Smooth muscle cell (in vitro differentiated cells): ENCODE measurements around the gene GOLGA8F. TPM values are rescaled to one million over a fixed set of nuclear protein-coding genes. Genes with fewer than 3 reads are reported as not detected.
"Not testable (repeated sequence)": the region's sequence is repeated elsewhere in the genome, so short reads cannot be mapped to it uniquely, and the experiment has no call there.

Source experiments
- DNase-seq: peaks from one replicate; lab custom pipeline; 2025; ENCODE audit not compliant: unreplicated experiment; lab: John Stamatoyannopoulos, UW
- H2AFZ ChIP-seq: fragments of 200-600 bp; sonication (generic); 2 replicates; pipeline ENCODE4 v1.6.0; 2016; ENCODE audit warnings: antibody characterized with exemption, low read depth, mild to moderate bottlenecking
- H3F3A ChIP-seq: fragments of 200-600 bp; sonication (generic); 2 replicates; pipeline ENCODE4 v1.6.0; 2017; ENCODE audit warnings: antibody characterized with exemption, low read depth
- H3K27ac ChIP-seq: fragments of 200-600 bp; sonication (generic); 2 replicates; pipeline ENCODE4 v1.5.1; 2016; ENCODE audit warnings: low read depth, mild to moderate bottlenecking
- H3K27me3 ChIP-seq: fragments of 200-600 bp; sonication (generic); 2 replicates; pipeline ENCODE4 v1.6.1; 2016; ENCODE audit warnings: low read depth, mild to moderate bottlenecking
- H3K36me3 ChIP-seq: fragments of 200-600 bp; sonication (generic); 2 replicates; pipeline ENCODE4 v1.5.1; 2016; ENCODE audit warnings: low read depth
- H3K4me1 ChIP-seq: fragments of 200-600 bp; sonication (generic); 2 replicates; pipeline ENCODE4 v1.5.1; 2016; ENCODE audit warnings: low read depth
- H3K4me2 ChIP-seq: fragments of 200-600 bp; sonication (generic); 2 replicates; pipeline ENCODE4 v1.6.0; 2016; ENCODE audit warnings: mild to moderate bottlenecking
- H3K4me3 ChIP-seq: fragments of 200-600 bp; sonication (generic); 2 replicates; pipeline ENCODE4 v1.5.1; 2016; ENCODE audit warnings: mild to moderate bottlenecking
- H3K79me2 ChIP-seq: fragments of 200-600 bp; sonication (generic); 2 replicates; pipeline ENCODE4 v1.6.0; 2016; ENCODE audit warnings: low read depth, mild to moderate bottlenecking
- H3K9ac ChIP-seq: fragments of 200-600 bp; sonication (generic); 2 replicates; pipeline ENCODE4 v1.6.0; 2016; ENCODE audit warnings: low read depth
- H3K9me3 ChIP-seq: fragments of 200-600 bp; sonication (generic); replicated peaks from 2 replicates; pipeline ENCODE4 v1.5.1; 2016; ENCODE audit warnings: low read depth
- H4K20me1 ChIP-seq: fragments of 200-600 bp; sonication (generic); 2 replicates; pipeline ENCODE4 v1.6.0; 2016; ENCODE audit warnings: low read depth
- WGBS: methylation state at CpG from one replicate; pipeline ENCODE4 v1.1.7; 2016; ENCODE audit warnings: low lambda C conversion rate; 5-methylcytosine and 5-hydroxymethylcytosine counted together
- polyA plus RNA-seq: library from polyadenylated mRNA; unstranded; fragments of >200 nt; fragmentation: Nextera tagmentation; extraction: Ambion mirVana; gene quantifications from 2 replicates; pipeline ENCODE4 v1.2.1, GENCODE V29; 2016
- total RNA-seq: library from RNA; depleted of rRNA; stranded (reverse); fragments of >200 nt; gene quantifications from 2 replicates; pipeline ENCODE4 v1.2.3, GENCODE V29; 2014

The GOLGA8F gene
- total RNA-seq (not detected in 2 replicates), polyA plus RNA-seq (not detected in 2 replicates)

- not testable (repeated sequence) for H3K27me3 ChIP-seq, H3K27ac ChIP-seq, H3K36me3 ChIP-seq, H3K4me2 ChIP-seq, H3F3A ChIP-seq, DNase-seq, H3K79me2 ChIP-seq, H2AFZ ChIP-seq, H3K9me3 ChIP-seq, H3K9ac ChIP-seq, H4K20me1 ChIP-seq, H3K4me1 ChIP-seq, H3K4me3 ChIP-seq
- WGBS, result no CpG with 5 or more reads among the region's 8 CpGs
Measured at GRCh38 chr15:28378364-28378763, at the start of gene GOLGA8F. Gene GOLGA8F (plus strand): TSS chr15:28378664. CDS start chr15:28378762, 98 bp downstream.

- not testable (repeated sequence) for H3K27me3 ChIP-seq, H3K36me3 ChIP-seq, H3K9me3 ChIP-seq, H3K4me3 ChIP-seq, H3K4me2 ChIP-seq, H3K79me2 ChIP-seq, H2AFZ ChIP-seq, H3F3A ChIP-seq, H3K27ac ChIP-seq, H4K20me1 ChIP-seq, DNase-seq, H3K4me1 ChIP-seq, H3K9ac ChIP-seq
- WGBS, result no CpG with 5 or more reads among the region's 7 CpGs
Measured at GRCh38 chr15:28357984-28358383, 20.5 kb upstream of the GOLGA8F start, which contains the start of gene GOLGA6L24. Gene GOLGA6L24 (minus strand): TSS chr15:28358084. CDS start chr15:28358023, 61 bp downstream.

GRCh38 chr15:28365502-28365901, 13.0 kb upstream of the GOLGA8F start:
- not testable (repeated sequence) for H3K9ac ChIP-seq, H4K20me1 ChIP-seq, H3K4me3 ChIP-seq, H3K4me1 ChIP-seq, H2AFZ ChIP-seq, H3K9me3 ChIP-seq, H3K27ac ChIP-seq, DNase-seq, H3K79me2 ChIP-seq, H3K36me3 ChIP-seq, H3K27me3 ChIP-seq, H3F3A ChIP-seq, H3K4me2 ChIP-seq
- WGBS, result 92% methylated on average over 7 of the region's 17 CpGs

GRCh38 chr15:28380053-28380452, 1.6 kb downstream of the GOLGA8F start:
- not testable (repeated sequence) for H3K27ac ChIP-seq

GRCh38 chr15:28396022-28396421, 17.6 kb downstream of the GOLGA8F start:
- H3K27ac ChIP-seq, H3K27me3 ChIP-seq, H3K9me3 ChIP-seq, H3K4me2 ChIP-seq, H3K4me1 ChIP-seq, H3K36me3 ChIP-seq, DNase-seq, H2AFZ ChIP-seq, H3F3A ChIP-seq, H3K9ac ChIP-seq, H4K20me1 ChIP-seq, H3K4me3 ChIP-seq, H3K79me2 ChIP-seq: not testable (repeated sequence)
- WGBS, result 91% methylated on average over 2 of the region's 11 CpGs

More at GRCh38 chr15:28380053-28380452, 1.6 kb downstream of the GOLGA8F start:
- not testable (repeated sequence) for H3K4me2 ChIP-seq, DNase-seq, H3K4me3 ChIP-seq, H3K27me3 ChIP-seq, H3K36me3 ChIP-seq, H3K9ac ChIP-seq, H3K9me3 ChIP-seq, H3K79me2 ChIP-seq, H3F3A ChIP-seq, H2AFZ ChIP-seq, H4K20me1 ChIP-seq, H3K4me1 ChIP-seq
- WGBS, result 30% methylated on average over 3 of the region's 3 CpGs

- DNase-seq, H3K4me1 ChIP-seq, H3F3A ChIP-seq, H3K9ac ChIP-seq, H4K20me1 ChIP-seq, H3K79me2 ChIP-seq, H3K27me3 ChIP-seq, H3K4me3 ChIP-seq, H3K4me2 ChIP-seq, H2AFZ ChIP-seq, H3K36me3 ChIP-seq, H3K27ac ChIP-seq, H3K9me3 ChIP-seq: not testable (repeated sequence)
- 20% methylated on average over 7 of the region's 64 CpGs for WGBS
Measured at GRCh38 chr15:28402774-28403435, 24.4 kb downstream of the GOLGA8F start.

GRCh38 chr15:28420470-28420869, 42.0 kb downstream of the GOLGA8F start:
- DNase-seq, H3K9me3 ChIP-seq, H3K27ac ChIP-seq, H3K36me3 ChIP-seq, H3F3A ChIP-seq, H4K20me1 ChIP-seq, H3K4me2 ChIP-seq, H3K4me1 ChIP-seq, H3K4me3 ChIP-seq, H3K79me2 ChIP-seq, H2AFZ ChIP-seq, H3K27me3 ChIP-seq, H3K9ac ChIP-seq: not testable (repeated sequence)
- WGBS, result 92% methylated on average over 1 of the region's 3 CpGs

GRCh38 chr15:28435594-28435993, 57.1 kb downstream of the GOLGA8F start:
- not testable (repeated sequence) for H3K36me3 ChIP-seq, H3K4me3 ChIP-seq, DNase-seq, H4K20me1 ChIP-seq, H2AFZ ChIP-seq, H3K27ac ChIP-seq, H3K4me2 ChIP-seq, H3K9ac ChIP-seq, H3K9me3 ChIP-seq, H3K79me2 ChIP-seq, H3F3A ChIP-seq, H3K4me1 ChIP-seq, H3K27me3 ChIP-seq
- WGBS, result no CpG with 5 or more reads among the region's 3 CpGs
